DMS79 treated with DMSO at 0.1 percent for 48 hours (cell line): ENCODE data around the gene HOXC10.

Experiments used
- DNase-seq: peaks from one replicate; lab custom pipeline; 2025; lab: John Stamatoyannopoulos, UW

HOXC10 gene

DNA sequence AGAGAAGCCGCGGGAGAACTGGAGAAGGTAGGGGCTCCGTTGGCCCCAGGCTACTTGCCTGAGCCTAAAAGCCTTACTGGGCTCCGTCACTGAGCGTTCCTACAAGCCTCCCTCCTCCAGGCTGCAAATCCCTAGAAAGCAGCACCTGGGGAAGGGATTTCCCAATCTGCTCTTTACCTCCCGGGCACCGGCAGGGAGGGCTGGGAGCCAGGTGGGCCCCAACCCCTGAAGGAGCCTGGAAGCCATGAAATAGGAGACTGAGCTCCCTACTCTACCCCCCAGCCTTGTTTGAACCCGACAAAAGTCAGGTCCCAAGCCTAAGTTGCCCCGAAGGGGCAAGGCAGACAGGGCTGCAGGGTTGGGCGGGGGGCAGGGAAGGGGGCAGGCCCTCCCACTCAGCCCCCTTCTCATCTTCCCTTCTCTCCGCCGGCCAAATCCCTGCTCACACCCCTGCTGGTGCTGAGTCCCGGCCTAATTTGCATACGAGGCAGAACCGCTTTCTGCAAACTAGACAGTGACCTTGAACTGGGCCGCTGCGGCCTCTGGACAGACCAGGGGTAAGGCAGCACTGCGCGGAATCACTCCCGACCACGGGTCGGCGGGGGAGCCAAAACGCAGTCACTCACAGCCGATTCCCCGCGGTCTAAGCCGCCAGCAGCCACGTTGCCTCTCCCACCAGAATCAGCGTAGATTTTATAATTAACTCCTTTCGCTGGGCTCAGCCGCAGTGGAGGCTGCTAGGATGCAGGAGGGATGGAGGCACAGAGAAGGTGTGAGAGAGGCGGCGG lies 34.0 kb upstream of the HOXC10 start:
- DNase-seq, result no peak

DNA sequence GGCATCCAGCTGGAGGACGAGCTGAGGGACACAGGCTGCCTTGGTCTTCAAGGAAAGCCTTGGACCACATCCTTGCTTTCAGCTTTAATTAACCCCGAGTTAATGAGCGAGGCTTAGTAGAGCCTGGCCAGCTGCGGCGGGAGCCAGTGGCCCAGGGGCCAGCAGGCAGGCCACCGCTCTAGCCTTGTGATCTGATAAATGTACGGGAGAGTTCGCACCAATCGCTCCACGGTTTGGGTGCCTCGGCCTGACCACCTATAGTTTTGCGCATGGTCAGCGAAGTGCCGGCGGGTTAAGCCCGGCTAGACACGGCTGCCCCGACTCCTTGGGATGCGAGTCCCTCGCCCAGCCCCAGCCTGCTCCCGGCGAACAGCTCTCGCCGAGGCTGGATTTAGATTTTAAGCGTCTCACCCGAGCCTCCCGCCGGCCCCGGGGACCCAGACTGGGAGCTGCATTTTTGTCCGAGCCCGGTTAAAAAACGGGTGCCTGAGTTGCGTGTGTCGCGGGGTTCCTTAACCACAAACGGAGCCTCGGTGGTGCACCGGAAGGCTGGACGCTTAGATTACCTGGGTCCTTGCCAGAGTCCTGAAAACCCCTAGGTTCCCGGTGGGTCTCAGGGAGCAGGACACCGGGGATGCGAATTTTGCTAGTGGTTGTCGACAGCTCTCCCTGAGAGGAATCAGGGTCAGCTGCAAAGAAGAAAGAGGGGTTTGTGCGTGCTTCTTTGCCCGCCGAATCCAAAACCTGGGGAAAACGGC lies 33.2 kb upstream of the HOXC10 start:
- DNase-seq, result no peak

DNA sequence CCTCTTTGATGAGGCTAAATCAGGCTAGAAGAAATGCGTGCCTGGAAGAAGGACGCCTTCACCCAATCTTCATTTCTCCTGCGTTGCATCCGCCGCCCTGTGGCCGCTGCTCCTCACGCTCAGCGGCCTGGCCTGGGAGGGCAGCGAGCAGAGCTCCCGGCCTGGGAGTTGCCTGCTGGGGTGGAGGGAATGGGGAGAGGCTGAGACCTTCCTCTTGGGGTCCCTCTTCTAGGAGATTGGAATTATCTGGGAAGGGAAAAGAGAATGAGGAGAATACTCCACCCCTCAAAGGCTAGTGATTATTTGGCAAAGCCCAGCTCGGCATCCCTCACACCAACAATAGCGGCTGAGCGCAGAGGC lies 32.6 kb upstream of the HOXC10 start:
- no peak for DNase-seq

DNA sequence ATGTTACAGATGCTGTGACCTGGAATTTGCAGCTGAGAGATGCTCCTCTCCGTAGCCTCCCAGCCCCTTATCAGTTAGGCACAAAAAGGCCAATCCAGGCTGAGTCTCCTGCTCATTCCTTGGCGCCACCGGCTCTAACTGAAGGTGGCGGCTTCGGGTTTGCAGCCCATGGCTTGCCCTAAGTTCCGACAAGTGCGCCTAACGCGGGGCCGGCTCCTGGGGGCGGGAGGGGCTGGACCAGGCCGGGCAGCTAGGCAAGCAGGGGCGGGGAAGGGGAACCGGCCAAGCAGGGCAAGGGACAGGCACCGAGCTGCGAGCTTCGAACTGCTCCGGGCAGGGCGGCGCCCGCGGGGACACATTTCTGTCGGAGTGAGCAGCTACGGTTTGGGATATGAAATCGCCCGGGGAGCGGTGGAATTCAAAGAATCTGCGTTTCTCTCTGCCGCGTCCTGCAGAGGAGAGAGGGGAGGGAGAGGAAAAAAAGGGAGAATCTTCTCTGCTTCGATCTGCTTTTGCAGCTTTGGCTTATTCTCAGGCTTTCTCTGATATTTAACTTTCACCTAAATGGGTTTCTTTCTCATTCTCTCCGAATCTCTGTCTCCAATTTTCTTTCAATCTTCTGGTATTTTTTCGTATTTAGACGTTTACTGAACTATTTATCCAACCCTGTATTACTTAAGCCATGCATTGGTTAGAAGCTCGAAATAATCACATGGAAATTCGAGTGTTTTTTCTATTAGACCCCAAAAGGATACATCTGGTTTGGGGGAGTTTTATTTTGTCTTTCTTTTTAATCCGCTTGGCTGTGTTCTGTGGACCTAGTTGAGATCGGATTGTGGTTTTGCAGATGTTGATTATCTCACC lies 31.8 kb upstream of the HOXC10 start:
- no peak for DNase-seq

DNA sequence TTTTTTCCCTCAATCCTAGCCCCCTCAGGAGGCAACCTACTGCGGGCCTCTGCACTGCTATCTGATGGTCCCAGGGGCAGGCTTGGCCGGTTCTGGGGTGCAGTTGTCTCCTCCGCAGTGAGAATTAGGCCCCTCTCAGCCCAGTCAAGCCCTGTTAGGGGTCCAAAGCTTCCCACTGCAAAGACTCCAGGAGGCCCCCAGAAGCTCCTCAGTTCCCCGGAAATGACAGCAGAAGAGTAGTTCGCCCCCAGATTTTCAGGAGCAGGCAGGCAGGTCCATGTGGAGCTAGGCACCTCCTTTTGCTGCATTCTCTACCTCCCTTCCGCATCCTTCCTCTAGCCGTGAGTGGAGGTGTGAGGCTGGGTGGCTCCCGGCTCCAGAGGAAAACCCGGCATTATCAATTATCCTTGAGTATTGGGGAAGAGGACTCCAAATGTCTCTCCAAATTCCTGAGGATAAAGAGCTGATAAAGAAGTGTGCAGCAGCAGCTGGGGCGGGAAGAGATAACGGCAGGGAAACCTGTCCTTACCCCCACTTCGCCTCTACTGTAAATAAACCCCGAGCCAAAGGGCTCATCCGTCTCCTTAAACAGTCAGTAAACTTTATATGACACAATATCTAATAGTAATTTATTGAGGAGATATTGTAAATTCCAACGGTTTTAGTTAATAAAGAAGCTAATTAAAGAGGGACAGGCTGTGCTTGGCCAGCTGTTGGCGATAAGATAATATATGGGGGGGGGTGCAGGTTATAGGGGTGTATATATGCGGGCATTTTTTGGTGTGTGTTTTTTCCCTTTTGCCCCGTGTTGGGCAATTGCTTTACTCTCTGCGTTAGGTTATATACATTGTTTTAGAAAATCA lies 30.9 kb upstream of the HOXC10 start:
- no peak for DNase-seq

- no peak for DNase-seq
Measured at GRCh38 chr12:53954694-53955035, 30.3 kb upstream of the HOXC10 start, which contains the start of gene HOXC12. Gene HOXC12, plus strand, starts transcription at chr12:53954903. Its CDS starts 27 bp downstream, at chr12:53954930.

DNA sequence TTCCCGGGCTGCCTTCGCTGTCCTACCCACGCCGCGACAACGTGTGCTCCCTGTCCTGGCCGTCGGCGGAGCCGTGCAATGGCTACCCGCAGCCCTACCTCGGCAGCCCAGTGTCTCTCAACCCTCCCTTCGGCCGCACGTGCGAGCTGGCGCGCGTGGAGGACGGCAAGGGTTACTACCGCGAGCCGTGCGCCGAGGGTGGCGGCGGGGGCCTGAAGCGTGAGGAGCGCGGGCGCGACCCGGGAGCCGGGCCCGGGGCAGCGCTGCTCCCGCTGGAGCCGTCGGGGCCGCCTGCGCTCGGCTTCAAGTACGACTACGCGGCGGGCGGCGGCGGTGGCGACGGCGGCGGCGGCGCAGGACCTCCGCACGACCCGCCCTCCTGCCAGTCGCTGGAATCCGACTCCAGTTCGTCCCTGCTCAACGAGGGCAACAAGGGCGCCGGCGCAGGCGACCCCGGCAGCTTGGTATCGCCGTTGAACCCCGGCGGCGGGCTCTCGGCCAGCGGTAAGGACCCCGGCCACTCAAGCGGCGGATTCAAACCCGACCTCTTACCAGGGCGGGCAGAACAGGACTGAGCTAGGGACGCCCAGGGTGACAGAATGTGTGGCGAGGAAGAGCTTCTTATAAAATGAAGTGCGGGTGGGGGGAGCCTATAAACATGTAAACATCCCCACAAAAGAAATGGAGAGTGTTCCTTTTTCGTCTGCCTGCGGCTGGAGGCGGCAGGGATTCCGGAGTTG lies 29.7 kb upstream of the HOXC10 start:
- no peak for DNase-seq

DNA sequence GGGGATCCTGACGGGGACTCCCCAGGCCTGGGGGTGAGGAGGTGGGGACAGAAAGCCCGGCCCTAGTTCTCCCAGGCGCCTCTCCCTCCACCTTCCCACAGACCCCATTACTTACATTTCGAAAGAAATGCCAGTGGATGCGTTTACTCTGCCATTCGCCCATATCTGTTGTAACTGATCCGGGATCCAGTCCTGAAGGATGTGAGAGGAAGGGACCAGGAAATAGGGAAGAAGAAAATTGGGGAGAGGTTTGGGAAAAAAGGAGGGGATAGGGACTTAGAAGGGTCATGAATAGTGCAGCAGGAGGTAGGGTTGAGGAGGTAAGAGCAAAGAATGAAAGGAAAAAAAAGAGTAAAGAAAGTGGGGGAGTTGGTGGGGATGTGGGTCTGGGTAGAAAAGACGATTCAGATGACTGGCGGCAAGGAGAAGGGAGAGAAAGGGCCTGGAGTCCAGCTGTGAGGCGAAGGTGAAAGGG lies 29.1 kb upstream of the HOXC10 start:
- DNase-seq, result no peak

- no peak for DNase-seq
Measured at GRCh38 chr12:53956251-53956887, 28.6 kb upstream of the HOXC10 start.

DNA sequence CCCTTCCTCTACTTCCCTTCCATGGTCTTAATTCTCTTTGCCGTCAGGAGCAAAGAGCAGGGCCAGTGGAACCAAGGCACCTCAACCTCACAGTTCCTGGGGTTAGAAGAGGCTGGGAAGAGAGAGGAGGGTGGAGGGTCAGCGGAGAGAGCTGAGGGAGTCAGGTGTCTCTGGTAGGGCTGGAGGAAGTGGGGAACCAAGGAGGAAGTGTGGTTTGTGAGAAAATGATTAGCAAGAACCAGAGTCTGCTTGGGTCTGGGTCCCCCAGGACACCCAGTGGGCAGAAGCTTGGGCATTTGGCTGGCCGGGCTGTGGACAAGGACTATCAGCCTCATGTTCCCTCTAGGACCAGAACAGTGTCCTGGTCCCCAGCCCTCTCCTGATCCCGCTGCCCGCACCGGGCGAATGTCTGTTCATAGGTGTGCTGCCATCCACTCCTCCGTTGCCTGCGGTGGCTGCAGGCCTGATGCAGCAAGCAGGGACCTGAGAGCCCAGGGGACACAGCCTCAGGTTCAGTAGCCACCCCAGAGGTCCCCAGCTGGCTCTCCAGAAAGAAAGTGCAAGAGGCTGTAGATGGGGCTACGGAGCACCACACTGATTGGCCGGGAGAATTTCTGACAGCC lies 27.9 kb upstream of the HOXC10 start:
- no peak for DNase-seq

DNA sequence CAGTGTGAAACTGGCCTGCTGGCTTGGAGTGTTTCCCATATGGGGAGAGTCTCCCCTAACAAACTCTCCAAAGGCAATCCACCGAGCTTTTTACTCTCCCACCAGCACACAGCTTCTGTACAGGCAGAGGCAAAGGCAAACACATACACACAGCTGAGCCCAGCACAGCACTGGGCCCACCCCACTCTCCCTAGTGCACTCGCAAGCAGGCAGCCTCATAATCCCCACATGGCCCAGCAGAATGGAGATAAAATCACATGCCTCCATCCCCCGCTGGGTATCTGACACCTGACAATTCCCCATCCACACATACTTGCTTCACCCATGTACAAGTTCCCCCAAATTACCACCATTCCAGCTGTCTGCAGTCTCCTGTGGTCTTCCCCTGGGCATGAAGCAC lies 26.8 kb upstream of the HOXC10 start:
- no peak for DNase-seq

- no peak for DNase-seq
Measured at GRCh38 chr12:53959314-53959713, 25.6 kb upstream of the HOXC10 start.

- DNase-seq, result no peak
Measured at GRCh38 chr12:53960187-53961024, 24.5 kb upstream of the HOXC10 start.

GRCh38 chr12:53961025-53961761 lies 23.8 kb upstream of the HOXC10 start:
- no peak for DNase-seq

DNA sequence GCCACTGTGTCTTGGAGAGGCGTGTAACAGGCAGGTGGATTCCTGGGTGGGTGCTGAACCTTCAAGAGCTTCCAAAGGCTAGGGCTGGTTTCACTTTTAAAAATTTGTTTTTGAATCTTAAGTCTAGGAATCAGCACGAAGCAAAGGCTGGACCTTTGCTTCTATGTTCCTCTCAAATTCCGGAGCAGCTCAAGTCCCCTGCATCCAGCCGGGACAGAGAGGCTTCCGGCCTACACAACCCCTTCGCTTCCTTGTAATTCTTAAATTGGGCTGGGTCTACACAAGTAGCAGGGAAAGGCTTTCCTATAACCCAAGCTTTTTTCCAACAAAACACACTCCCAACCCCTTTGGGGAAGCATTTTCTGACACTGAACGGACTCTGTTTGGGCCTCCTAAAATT lies 21.9 kb upstream of the HOXC10 start:
- peak; percentile 22 for DNase-seq

DNA sequence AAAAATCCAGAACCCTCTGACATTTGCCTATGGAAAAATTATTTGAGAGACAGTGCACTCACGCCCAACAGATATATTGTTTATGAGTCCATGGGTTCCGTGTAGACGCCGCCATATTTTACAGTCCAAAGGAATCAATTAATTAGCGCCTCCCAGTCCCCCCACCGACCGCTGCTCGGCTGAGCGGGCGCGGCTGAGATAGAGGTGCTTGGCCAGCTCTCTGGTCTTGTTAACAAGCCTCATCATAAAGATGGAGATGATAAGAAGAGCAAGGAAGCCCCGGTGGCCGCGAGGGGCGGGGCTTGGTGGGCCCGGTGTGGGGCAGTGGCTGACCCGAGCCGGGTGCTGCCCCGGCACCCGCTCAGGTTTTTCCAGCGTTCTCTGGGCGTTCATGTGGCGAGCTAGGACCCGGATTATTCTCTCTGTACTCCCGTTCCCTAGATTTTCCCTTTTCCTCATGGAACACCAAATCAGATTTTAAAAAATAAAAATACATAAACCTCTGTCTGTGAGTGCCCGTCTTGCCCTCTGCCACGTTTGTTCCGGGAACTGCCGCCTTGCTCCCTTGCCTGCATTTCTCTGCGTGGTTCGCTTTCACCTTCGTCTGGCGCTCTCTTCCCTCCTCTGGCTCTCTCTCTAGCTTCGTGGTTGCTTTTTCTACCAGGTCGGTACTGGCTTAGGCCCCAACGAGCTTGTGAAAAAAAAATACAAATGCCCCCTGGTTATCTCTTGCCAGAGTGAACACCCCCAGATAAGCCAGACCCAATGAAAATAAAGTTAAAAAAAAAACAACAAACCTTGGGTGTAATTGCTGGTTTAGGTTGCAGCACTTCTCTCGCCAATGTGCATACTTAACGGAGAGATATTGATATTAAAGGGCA lies 21.3 kb upstream of the HOXC10 start:
- peak; percentile 50 for DNase-seq

GRCh38 chr12:53964315-53964713 lies 20.6 kb upstream of the HOXC10 start:
- peak; percentile 50 for DNase-seq
